ENCODE measurements around the gene HDX.

The HDX gene

DNA sequence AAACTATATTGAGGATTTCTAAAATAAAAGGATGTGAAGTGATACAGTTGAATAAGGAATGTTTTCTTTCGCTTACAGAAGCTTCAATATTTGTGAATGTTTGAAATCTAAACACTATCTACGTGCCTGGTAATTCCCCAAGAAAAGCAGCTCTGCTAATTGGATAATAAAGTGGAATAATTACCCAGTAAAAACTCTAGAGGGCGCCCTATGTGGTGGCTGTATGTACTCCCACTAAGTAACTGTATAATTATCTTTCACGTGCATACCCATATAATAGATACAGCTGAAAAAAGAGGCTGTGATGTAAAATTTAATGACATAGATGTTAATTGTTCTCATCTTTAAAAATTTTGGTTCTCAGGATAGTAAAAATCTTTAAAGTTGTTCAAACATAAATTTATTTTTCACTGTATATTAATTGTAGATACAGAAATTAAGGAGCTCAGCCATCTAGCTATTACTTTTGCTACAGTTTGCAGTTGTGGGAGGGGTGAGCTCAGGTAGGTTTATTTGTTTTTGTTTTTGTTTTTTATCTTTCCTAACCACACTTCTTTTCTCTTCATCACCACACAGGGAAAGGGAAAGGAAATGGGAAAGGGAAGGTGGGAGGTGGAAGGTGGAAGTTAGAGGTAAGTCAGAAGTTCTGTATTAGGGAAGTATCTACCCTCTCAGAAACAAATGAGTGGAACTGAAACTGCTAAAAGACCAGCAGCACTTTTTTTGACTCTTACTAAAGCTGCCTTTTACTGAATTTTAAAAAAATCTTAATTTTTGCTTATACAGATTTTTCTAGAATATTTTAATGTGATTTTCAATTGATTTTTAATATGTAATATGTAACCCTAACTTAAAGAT is 162.5 kb downstream of the HDX start:
- H3K23ac ChIP-seq (ENCODE audit: low read length in 2 of 2): no peak overlapping the region
- no peak overlapping the region for H3K4me3 ChIP-seq (ENCODE audit: insufficient read depth in 1 of 2, low read depth in 1 of 2, low read length in 2 of 2)
- no peak overlapping the region for H3K4me2 ChIP-seq (ENCODE audit: low read length, poor library complexity, severe bottlenecking)
- no peak overlapping the region for H3K9ac ChIP-seq (ENCODE audit: low read length)
- no peak overlapping the region for H2AK5ac ChIP-seq (ENCODE audit: low read length, severe bottlenecking)
- H3K27ac ChIP-seq (ENCODE audit: low read length, poor library complexity, severe bottlenecking): no peak overlapping the region
- no peak overlapping the region for H3K14ac ChIP-seq (ENCODE audit: low read length in 2 of 2)
- no peak overlapping the region for H2BK120ac ChIP-seq (ENCODE audit: low read depth, low read length)
- H3K18ac ChIP-seq (ENCODE audit: low read depth in 1 of 2, low read length in 2 of 2): no peak overlapping the region
- H3K4me1 ChIP-seq (ENCODE audit: control insufficient read depth, insufficient read depth, low read depth, low read length): no peaks in the 10 kb centered on the region
- no peak overlapping the region for H3K4ac ChIP-seq (ENCODE audit: low read depth in 1 of 2, low read length in 2 of 2)
- no peaks in the 10 kb centered on the region for H3K27me3 ChIP-seq (ENCODE audit: control insufficient read depth in 1 of 2, insufficient read depth in 1 of 2, low read length in 2 of 2)
- peak; percentile 15 for DNase-seq
- no peak overlapping the region for H4K91ac ChIP-seq (ENCODE audit: low read length)
- no peaks in the 10 kb centered on the region for H3K9me3 ChIP-seq (ENCODE audit: control insufficient read depth, low read length)
- no peaks in the 10 kb centered on the region for H3K79me1 ChIP-seq (replicated peaks; ENCODE audit: low read length, poor library complexity, severe bottlenecking)
- H4K8ac ChIP-seq (ENCODE audit: low read length): no peak overlapping the region
- no peak overlapping the region for H2BK12ac ChIP-seq (ENCODE audit: low read length in 2 of 2)
- H2BK15ac ChIP-seq (ENCODE audit: low read depth, poor library complexity, severe bottlenecking): no peak overlapping the region
- no CpG with 5 or more reads among the region's 4 CpGs for WGBS
- no peaks in the 10 kb centered on the region for H3K36me3 ChIP-seq (ENCODE audit: control insufficient read depth in 1 of 2, insufficient read depth in 2 of 2, low read depth in 1 of 2, low read length in 2 of 2)
- H2BK5ac ChIP-seq (ENCODE audit: low read depth, low read length, poor library complexity, severe bottlenecking): no peak overlapping the region
- no peak overlapping the region for H2AFZ ChIP-seq (ENCODE audit: low read depth, low read length)

DNA sequence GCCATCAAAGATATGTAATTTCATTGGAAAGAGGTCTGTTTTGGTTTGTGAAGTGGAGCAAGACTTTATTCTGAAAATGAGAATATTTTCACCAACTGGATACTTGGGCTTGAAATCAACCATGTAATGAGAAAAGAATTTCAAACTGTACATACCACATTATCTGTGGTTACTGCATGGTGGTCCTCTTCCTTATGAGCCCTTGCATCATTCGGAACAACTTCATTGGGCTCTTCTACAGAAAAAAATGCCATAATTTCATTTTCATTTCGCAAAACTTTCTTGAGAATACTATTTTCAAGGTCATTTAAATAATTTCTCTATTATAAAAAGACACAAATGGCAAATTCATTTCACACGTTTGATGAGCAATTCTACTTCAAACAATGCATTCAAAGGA is 165.6 kb downstream of the HDX start:
- Histone ChIP-seq H3K14ac (ENCODE audit: low read length in 2 of 2) (no peak overlapping the region), H3K79me1 (replicated peaks; ENCODE audit: low read length, poor library complexity, severe bottlenecking) (no peaks in the 10 kb centered on the region), H3K4me3 (ENCODE audit: insufficient read depth in 1 of 2, low read depth in 1 of 2, low read length in 2 of 2) (no peak overlapping the region), H2BK15ac (ENCODE audit: low read depth, poor library complexity, severe bottlenecking) (no peak overlapping the region), H4K8ac (ENCODE audit: low read length) (no peak overlapping the region), H2AFZ (ENCODE audit: low read depth, low read length) (no peak overlapping the region), H3K27me3 (ENCODE audit: control insufficient read depth in 1 of 2, insufficient read depth in 1 of 2, low read length in 2 of 2) (no peaks in the 10 kb centered on the region), H3K4me2 (ENCODE audit: low read length, poor library complexity, severe bottlenecking) (no peak overlapping the region), H2BK120ac (ENCODE audit: low read depth, low read length) (no peak overlapping the region), H3K23ac (ENCODE audit: low read length in 2 of 2) (no peak overlapping the region), H3K4me1 (ENCODE audit: control insufficient read depth, insufficient read depth, low read depth, low read length) (no peaks in the 10 kb centered on the region), H2AK5ac (ENCODE audit: low read length, severe bottlenecking) (no peak overlapping the region), H4K91ac (ENCODE audit: low read length) (no peak overlapping the region), H2BK5ac (ENCODE audit: low read depth, low read length, poor library complexity, severe bottlenecking) (no peak overlapping the region), H2BK12ac (ENCODE audit: low read length in 2 of 2) (no peak overlapping the region), H3K18ac (ENCODE audit: low read depth in 1 of 2, low read length in 2 of 2) (no peak overlapping the region), H3K4ac (ENCODE audit: low read depth in 1 of 2, low read length in 2 of 2) (no peak overlapping the region), H3K36me3 (ENCODE audit: control insufficient read depth in 1 of 2, insufficient read depth in 2 of 2, low read depth in 1 of 2, low read length in 2 of 2) (no peaks in the 10 kb centered on the region), H3K9me3 (ENCODE audit: control insufficient read depth, low read length) (no peaks in the 10 kb centered on the region), H3K27ac (ENCODE audit: low read length, poor library complexity, severe bottlenecking) (no peak overlapping the region), H3K9ac (ENCODE audit: low read length) (no peak overlapping the region)
- 0% methylated on average over 1 of the region's 3 CpGs for WGBS
- DNase-seq: no peak

DNA sequence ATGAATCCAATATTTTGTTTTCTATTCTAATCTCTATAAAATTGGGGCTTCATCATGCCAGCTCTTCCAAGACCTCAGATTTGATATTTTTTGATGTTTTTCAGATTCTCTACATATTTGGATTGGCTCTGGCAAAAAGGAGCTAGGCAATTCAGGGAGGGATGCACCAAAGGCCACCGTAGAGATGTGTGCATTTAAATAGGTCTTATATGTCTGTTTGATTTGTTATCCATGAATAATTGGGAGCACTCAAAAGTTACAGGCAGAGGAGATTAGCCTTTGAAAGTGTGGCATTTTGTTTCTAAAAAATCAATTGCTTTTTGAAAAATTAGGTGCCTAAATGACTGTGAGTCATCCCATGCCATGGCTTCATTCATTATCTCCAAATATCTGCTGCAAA is 167.1 kb downstream of the HDX start:
- Histone ChIP-seq H3K9me3 (ENCODE audit: control insufficient read depth, low read length) (no peaks in the 10 kb centered on the region), H2BK5ac (ENCODE audit: low read depth, low read length, poor library complexity, severe bottlenecking) (no peak overlapping the region), H2AK5ac (ENCODE audit: low read length, severe bottlenecking) (no peak overlapping the region), H3K23ac (ENCODE audit: low read length in 2 of 2) (no peak overlapping the region), H3K14ac (ENCODE audit: low read length in 2 of 2) (no peak overlapping the region), H2AFZ (ENCODE audit: low read depth, low read length) (no peak overlapping the region), H3K27ac (ENCODE audit: low read length, poor library complexity, severe bottlenecking) (no peak overlapping the region), H3K9ac (ENCODE audit: low read length) (no peak overlapping the region), H2BK12ac (ENCODE audit: low read length in 2 of 2) (no peak overlapping the region), H2BK15ac (ENCODE audit: low read depth, poor library complexity, severe bottlenecking) (no peak overlapping the region), H3K4me2 (ENCODE audit: low read length, poor library complexity, severe bottlenecking) (no peak overlapping the region), H3K79me1 (replicated peaks; ENCODE audit: low read length, poor library complexity, severe bottlenecking) (no peaks in the 10 kb centered on the region), H4K91ac (ENCODE audit: low read length) (no peak overlapping the region), H4K8ac (ENCODE audit: low read length) (no peak overlapping the region), H2BK120ac (ENCODE audit: low read depth, low read length) (no peak overlapping the region), H3K36me3 (ENCODE audit: control insufficient read depth in 1 of 2, insufficient read depth in 2 of 2, low read depth in 1 of 2, low read length in 2 of 2) (no peaks in the 10 kb centered on the region), H3K18ac (ENCODE audit: low read depth in 1 of 2, low read length in 2 of 2) (no peak overlapping the region), H3K4me3 (ENCODE audit: insufficient read depth in 1 of 2, low read depth in 1 of 2, low read length in 2 of 2) (no peak overlapping the region), H3K4ac (ENCODE audit: low read depth in 1 of 2, low read length in 2 of 2) (no peak overlapping the region), H3K27me3 (ENCODE audit: control insufficient read depth in 1 of 2, insufficient read depth in 1 of 2, low read length in 2 of 2) (no peaks in the 10 kb centered on the region), H3K4me1 (ENCODE audit: control insufficient read depth, insufficient read depth, low read depth, low read length) (no peaks in the 10 kb centered on the region)
- no peak for DNase-seq
- 100% methylated on average over 1 of the region's 1 CpG for WGBS

DNA sequence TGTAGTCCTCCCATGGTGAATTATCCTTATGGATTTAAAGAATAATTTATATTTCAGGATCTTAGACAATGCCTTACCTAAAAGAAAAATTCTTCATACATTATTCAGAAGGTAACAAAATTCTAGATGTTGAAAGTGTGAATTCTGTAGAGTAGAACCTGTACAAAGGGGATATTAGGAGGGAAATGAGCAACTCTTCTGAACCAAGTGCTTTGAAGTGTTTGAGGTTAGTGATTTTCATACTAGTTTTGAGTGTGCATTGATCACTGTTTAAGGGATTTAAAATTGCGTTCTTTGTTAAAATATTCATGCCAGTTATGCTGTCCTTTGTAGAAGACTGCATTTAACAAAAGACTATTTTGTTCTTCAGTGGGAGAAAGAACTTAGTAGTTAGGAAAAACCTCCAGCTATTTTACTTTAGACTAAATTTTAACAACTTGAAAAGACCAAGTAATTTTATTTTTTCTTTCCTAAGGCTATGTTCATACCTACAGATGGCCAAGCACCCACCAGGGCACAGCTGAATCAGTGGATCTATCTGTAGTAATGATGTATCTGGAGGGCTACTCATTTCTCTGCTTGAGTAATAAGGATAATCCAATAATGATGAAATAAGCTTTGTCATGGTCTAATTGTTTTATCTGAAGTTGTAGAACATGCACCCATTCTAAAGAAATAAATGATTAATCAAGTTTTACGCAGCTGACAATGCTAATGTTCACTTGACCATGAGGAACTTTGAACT is 180.0 kb downstream of the HDX start:
- WGBS: 100% methylated on average over 1 of the region's 2 CpGs
- Histone ChIP-seq H2BK5ac (ENCODE audit: low read depth, low read length, poor library complexity, severe bottlenecking) (no peak overlapping the region), H4K91ac (ENCODE audit: low read length) (no peak overlapping the region), H2BK15ac (ENCODE audit: low read depth, poor library complexity, severe bottlenecking) (no peak overlapping the region), H2BK12ac (ENCODE audit: low read length in 2 of 2) (no peak overlapping the region), H3K36me3 (ENCODE audit: control insufficient read depth in 1 of 2, insufficient read depth in 2 of 2, low read depth in 1 of 2, low read length in 2 of 2) (no peaks in the 10 kb centered on the region), H3K9ac (ENCODE audit: low read length) (no peak overlapping the region), H3K4me3 (ENCODE audit: insufficient read depth in 1 of 2, low read depth in 1 of 2, low read length in 2 of 2) (no peak overlapping the region), H3K79me1 (replicated peaks; ENCODE audit: low read length, poor library complexity, severe bottlenecking) (no peaks in the 10 kb centered on the region), H3K4me1 (ENCODE audit: control insufficient read depth, insufficient read depth, low read depth, low read length) (no peaks in the 10 kb centered on the region), H3K27me3 (ENCODE audit: control insufficient read depth in 1 of 2, insufficient read depth in 1 of 2, low read length in 2 of 2) (peaks cover 0 to 5% of the 10 kb centered on the region in 2 experiments), H3K23ac (ENCODE audit: low read length in 2 of 2) (no peak overlapping the region), H3K9me3 (ENCODE audit: control insufficient read depth, low read length) (no peaks in the 10 kb centered on the region), H3K4me2 (ENCODE audit: low read length, poor library complexity, severe bottlenecking) (no peak overlapping the region), H3K27ac (ENCODE audit: low read length, poor library complexity, severe bottlenecking) (no peak overlapping the region), H2AK5ac (ENCODE audit: low read length, severe bottlenecking) (no peak overlapping the region), H4K8ac (ENCODE audit: low read length) (no peak overlapping the region), H3K18ac (ENCODE audit: low read depth in 1 of 2, low read length in 2 of 2) (no peak overlapping the region), H3K4ac (ENCODE audit: low read depth in 1 of 2, low read length in 2 of 2) (no peak overlapping the region), H2AFZ (ENCODE audit: low read depth, low read length) (no peak overlapping the region), H3K14ac (ENCODE audit: low read length in 2 of 2) (no peak overlapping the region), H2BK120ac (ENCODE audit: low read depth, low read length) (no peak overlapping the region)
- DNase-seq: no peak

Measured in mesenchymal stem cell (in vitro differentiated cells and primary cell).